Fibroblast of the aortic adventitia (primary cell): ENCODE data around the gene ATP6V0D1. TPM values are rescaled to one million over a fixed set of nuclear protein-coding genes. Genes with fewer than 3 reads are reported as not detected.

Experiments
- DNase-seq: peaks from one replicate; pipeline ENCODE4 v3.0.0-alpha.2; 2010; ENCODE audit warnings: low read depth
- H3K4me3 ChIP-seq: 2 replicates; pipeline ENCODE4 v1.5.1; 2011; ENCODE audit warnings: low read depth, mild to moderate bottlenecking, control low read depth, low read length, moderate library complexity
- CTCF ChIP-seq: IDR thresholded peaks from 2 replicates; pipeline ENCODE4 v1.5.1; 2011; ENCODE audit warnings: mild to moderate bottlenecking, low read length, control low read depth, inconsistent platforms; ENCODE audit not compliant: insufficient read depth
- total RNA-seq: library from RNA; depleted of rRNA; stranded (reverse); fragments of >200 nt; gene quantifications from 2 replicates; pipeline ENCODE4 v1.2.3, GENCODE V29; 2012; ENCODE audit warnings: low replicate concordance

ATP6V0D1 gene
- total RNA-seq: 47.8 and 114 TPM in 2 replicates

GRCh38 chr16:67480833-67481560, at the start of gene ATP6V0D1:
Gene ATP6V0D1, minus strand, starts transcription at chr16:67481157. Its CDS starts 71 bp downstream, at chr16:67481086.
- peak; percentile 97 for DNase-seq
- peak within 1 kb of the TSS; percentile 99 for H3K4me3 ChIP-seq
- TF ChIP-seq CTCF: peak; percentile 84

- peak overlapping the region; percentile 89 for H3K4me3 ChIP-seq
- TF ChIP-seq CTCF: no peak
- DNase-seq: peak; percentile 72
Measured at GRCh38 chr16:67530013-67530939, 49.3 kb upstream of the ATP6V0D1 start.

DNA sequence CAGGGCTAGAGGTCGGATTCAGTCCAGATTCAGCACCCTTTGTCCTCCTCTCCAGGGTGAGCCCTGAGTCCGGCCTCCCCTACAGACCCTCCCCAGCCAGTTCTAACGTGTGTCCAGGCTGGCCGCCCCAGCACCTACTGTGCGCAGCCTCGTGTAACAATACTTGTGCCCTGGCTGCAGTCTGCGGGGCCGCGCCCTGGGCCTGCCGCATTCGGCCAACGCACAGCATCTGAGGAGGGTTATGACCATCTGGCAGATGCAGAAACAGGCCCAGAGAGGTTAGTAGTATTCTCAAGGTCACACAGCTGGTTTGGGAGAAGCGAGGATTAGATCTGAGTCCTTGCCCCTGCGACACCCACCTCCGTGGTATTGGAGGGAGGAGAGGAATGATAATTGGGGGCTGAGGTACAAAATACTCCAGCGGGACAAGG, 48.6 kb upstream of the ATP6V0D1 start:
- H3K4me3 ChIP-seq: peak overlapping the region; percentile 89
- DNase-seq: no peak
- TF ChIP-seq CTCF: no peak

GRCh38 chr16:67528870-67529581, 48.1 kb upstream of the ATP6V0D1 start:
- no peak for TF ChIP-seq CTCF
- DNase-seq: no peak
- H3K4me3 ChIP-seq: peak overlapping the region; percentile 89

GRCh38 chr16:67528222-67528869, 47.4 kb upstream of the ATP6V0D1 start, which contains the start of gene RIPOR1:
Gene RIPOR1, plus strand, starts transcription at chr16:67528829. Its CDS starts 9,618 bp downstream, at chr16:67538447.
- no peak for TF ChIP-seq CTCF
- no peak for DNase-seq
- H3K4me3 ChIP-seq: peak within 1 kb of the TSS; percentile 89

- no peak overlapping the region for H3K4me3 ChIP-seq
- peak; percentile 53 for DNase-seq
- TF ChIP-seq CTCF: no peak
Measured at GRCh38 chr16:67526149-67526791, 45.3 kb upstream of the ATP6V0D1 start.
